Spleen (tissue), 11 donors: ENCODE results near the gene RNF121. TPM values are rescaled to one million over a fixed set of nuclear protein-coding genes. Genes with fewer than 3 reads are reported as not detected.

Source experiments
- DNase-seq: peaks from one replicate; pipeline ENCODE4 v3.0.0-alpha.2; 2020
- H3K27ac ChIP-seq, 8 donors: fragments of 200-600 bp; sonication (generic) in 7 of 8; 1 replicate in 4 of 8; 2 replicates in 4 of 8; pipeline versions ENCODE4 v1.5.0 to v1.8.0; 2016 to 2021; ENCODE audit warnings: inconsistent platforms in 4 of 8, mild to moderate bottlenecking in 4 of 8, moderate library complexity in 1 of 8
- H3K27me3 ChIP-seq, 7 donors: fragments of 200-600 bp; sonication (generic) in 6 of 7; replicated peaks in 1 of 7; 1 replicate in 4 of 7; 2 replicates in 3 of 7; pipeline versions ENCODE4 v1.5.0 to v1.8.0; 2016 to 2021; ENCODE audit warnings: inconsistent platforms in 3 of 7, mild to moderate bottlenecking in 1 of 7
- H3K36me3 ChIP-seq, 6 donors: fragments of 200-600 bp; sonication (generic) in 5 of 6; 1 replicate in 4 of 6; 2 replicates in 2 of 6; pipeline versions ENCODE4 v1.5.0 to v1.8.0; 2016 to 2021; ENCODE audit warnings: inconsistent platforms in 2 of 6
- H3K4me1 ChIP-seq, 6 donors: fragments of 200-600 bp; sonication (generic) in 5 of 6; 1 replicate in 3 of 6; 2 replicates in 3 of 6; pipeline versions ENCODE4 v1.5.0 to v1.8.0; 2016 to 2021; ENCODE audit warnings: inconsistent platforms in 3 of 6
- H3K4me3 ChIP-seq, 8 donors: fragments of 200-600 bp; sonication (generic) in 7 of 8; 1 replicate in 4 of 8; 2 replicates in 4 of 8; pipeline versions ENCODE4 v1.5.0 to v1.8.0; 2016 to 2021; ENCODE audit warnings: inconsistent platforms in 4 of 8, mild to moderate bottlenecking in 4 of 8, moderate library complexity in 2 of 8
- H3K9me3 ChIP-seq, 8 donors: fragments of 200-600 bp; sonication (generic) in 7 of 8; 1 replicate in 4 of 8; 2 replicates in 4 of 8; pipeline versions ENCODE4 v1.5.0 to v1.8.0; 2016 to 2021; ENCODE audit warnings: inconsistent platforms in 4 of 8
- CTCF ChIP-seq, 11 experiments: fragments of 200-600 bp in 7 of 11; fragments of 450-650 bp in 4 of 11; sonication (generic) in 4 of 11; IDR thresholded peaks in 8 of 11; conservative IDR thresholded peaks in 3 of 11; 1 replicate in 7 of 11; 2 replicates in 4 of 11; pipeline versions ENCODE4 v1.4.0 to v1.8.0; 2016 to 2021; ENCODE audit warnings: antibody characterized with exemption in 11 of 11, inconsistent platforms in 4 of 11, mild to moderate bottlenecking in 1 of 11
- POLR2A ChIP-seq, 3 donors: fragments of 450-650 bp; IDR thresholded peaks; one replicate each; pipeline ENCODE4 v1.5.1; 2017; ENCODE audit warnings: antibody characterized with exemption in 3 of 3, mild to moderate bottlenecking in 1 of 3
- POLR2AphosphoS5 ChIP-seq, 3 donors: sonication (generic); formaldehyde crosslinking; IDR thresholded peaks; one replicate each; pipeline ENCODE4 v1.5.1; 2017; ENCODE audit warnings: antibody characterized with exemption in 3 of 3
- WGBS, 5 donors: extraction: QIAGEN DNeasy Blood & Tissue Kit in 3 of 5; methylation state at CpG; one replicate each; pipeline versions ENCODE4 v1.1.5 to v1.1.7; 2013 to 2018; 5-methylcytosine and 5-hydroxymethylcytosine counted together
- intact Hi-C: fragments of 100-400 bp; cut with DNase I; formaldehyde crosslinking; loops from one replicate; pipeline ENCODE4 v1.15.0; 2023; ENCODE audit warnings: low total_unique reads
- polyA plus RNA-seq, 3 donors: library from polyadenylated mRNA; stranded (reverse); fragments of 200-250 nt; gene quantifications; one replicate each; pipeline ENCODE4 v1.2.1, GENCODE V29; 2013
- total RNA-seq, 7 donors: library from RNA; depleted of rRNA in 3 of 7; stranded (reverse); fragments of >200 nt in 3 of 7; fragmentation: NEBNext Ultra II Directional in 4 of 7; extraction: Animal tissue kit (Norgen Biotek cat#: 25700) in 4 of 7; gene quantifications; one replicate each; pipeline versions ENCODE4 v1.1.0 to v1.2.1, GENCODE V29; 2016 to 2021
- donor health status: healthy with polysubstance abuse.
- donor health status: DM: no; HTN: no; CAD: no; lungs with moderate emphysema.
- donor health status: DM: no; HTN: no; CAD: no.
- donor health status: Bipolar disorder and iron deficiency.
- donor health status: healthy.
- donor health status: DM: no; HTN: no; CAD: no.
- donor health status: DM: yes; HTN: yes; CAD: no.

Gene RNF121
- total and polyA plus RNA-seq, 10 donors, result 5.3 to 35.5 (median 27.3) TPM

- TF ChIP-seq CTCF (IDR thresholded peaks at IDR 0.05 in 8 of 11, conservative IDR thresholded peaks at IDR 0.05 in 3 of 11), result no peak
- peak in 2 of 3 donors; percentile 6 to 59 for TF ChIP-seq POLR2AphosphoS5 (IDR thresholded peaks at IDR 0.05)
- Histone ChIP-seq H3K27me3 (no peaks in the 10 kb centered on the region), H3K4me1 (peaks cover under 1 to 51% (median 22%) of the 10 kb centered on the region in 6 donors), H3K4me3 (no peak overlapping the region), H3K36me3 (peaks cover 10 to 100% (median 100%) of the 10 kb centered on the region in 6 donors), H3K27ac (peak overlapping the region in 1 of 8 donors; percentile 21), H3K9me3 (no peaks in the 10 kb centered on the region)
- WGBS, 5 donors, result 90 to 95% (median 92%) methylated on average over 8 of the region's 8 CpGs
- no peak for DNase-seq
- intact Hi-C loops, result no loop called here
Observed at GRCh38 chr11:72006309-72007088, 77.7 kb downstream of the RNF121 start.

GRCh38 chr11:72007089-72007476 lies 78.2 kb downstream of the RNF121 start:
- 72 to 94% (median 82%) methylated on average over 12 to 15 of the region's 15 CpGs for WGBS, 5 donors

GRCh38 chr11:72007587-72007986 lies 78.7 kb downstream of the RNF121 start:
- peaks cover 0 to 48% (median 17%) of the 10 kb centered on the region in 6 donors for H3K4me1 ChIP-seq
- TF ChIP-seq CTCF (IDR thresholded peaks at IDR 0.05 in 8 of 11, conservative IDR thresholded peaks at IDR 0.05 in 3 of 11) (no peak), POLR2AphosphoS5 (IDR thresholded peaks at IDR 0.05) (peak in 1 of 3 donors; percentile 37)
- H3K36me3 ChIP-seq, result peaks cover 10 to 100% (median 100%) of the 10 kb centered on the region in 6 donors
- H3K9me3 ChIP-seq, result no peaks in the 10 kb centered on the region
- peak overlapping the region in 1 of 8 donors; percentile 21 for H3K27ac ChIP-seq
- DNase-seq, result no peak
- H3K4me3 ChIP-seq, result no peak overlapping the region
- 78 to 88% (median 80%) methylated on average over 5 of the region's 5 CpGs for WGBS, 5 donors
- intact Hi-C loops, result no loop called here
- H3K27me3 ChIP-seq, result no peaks in the 10 kb centered on the region

More at GRCh38 chr11:72007089-72007476, 78.2 kb downstream of the RNF121 start:
- peaks cover 10 to 100% (median 100%) of the 10 kb centered on the region in 6 donors for H3K36me3 ChIP-seq
- intact Hi-C loops, result no loop called here
- no peaks in the 10 kb centered on the region for H3K9me3 ChIP-seq
- TF ChIP-seq POLR2AphosphoS5 (IDR thresholded peaks at IDR 0.05) (peak in 2 of 3 donors; percentile 51 to 74), CTCF (IDR thresholded peaks at IDR 0.05 in 8 of 11, conservative IDR thresholded peaks at IDR 0.05 in 3 of 11) (no peak), POLR2A (IDR thresholded peaks at IDR 0.05) (no peak)
- DNase-seq, result no peak
- peak overlapping the region in 1 of 8 donors; percentile 21 for H3K27ac ChIP-seq
- no peaks in the 10 kb centered on the region for H3K27me3 ChIP-seq
- H3K4me1 ChIP-seq, result peaks cover 0 to 48% (median 18%) of the 10 kb centered on the region in 6 donors
- no peak overlapping the region for H3K4me3 ChIP-seq

GRCh38 chr11:72008728-72009127 lies 79.9 kb downstream of the RNF121 start:
- intact Hi-C loops, result no loop called here
- Histone ChIP-seq H3K4me1 (peaks cover 0 to 44% (median 18%) of the 10 kb centered on the region in 6 donors), H3K27me3 (no peaks in the 10 kb centered on the region), H3K9me3 (no peaks in the 10 kb centered on the region), H3K27ac (peak overlapping the region in 1 of 8 donors; percentile 2), H3K36me3 (peaks cover 10 to 100% (median 100%) of the 10 kb centered on the region in 6 donors), H3K4me3 (no peak overlapping the region)
- TF ChIP-seq POLR2A (IDR thresholded peaks at IDR 0.05), result no peak
- TF ChIP-seq CTCF (IDR thresholded peaks at IDR 0.05 in 8 of 11, conservative IDR thresholded peaks at IDR 0.05 in 3 of 11), result no peak
- peak in 1 of 3 donors; percentile 37 for TF ChIP-seq POLR2AphosphoS5 (IDR thresholded peaks at IDR 0.05)
- WGBS, 5 donors, result 90 to 98% (median 97%) methylated on average over 7 of the region's 7 CpGs
- DNase-seq, result no peak
